H9 (cell line): Measurements from ENCODE around the gene CTNNB1. TPM values are rescaled to one million over a fixed set of nuclear protein-coding genes. Genes with fewer than 3 reads are reported as not detected.

ENCODE experiments used
- DNase-seq: peaks from one replicate; pipeline ENCODE4 v3.0.0-alpha.2; 2017
- H2AFZ ChIP-seq: one replicate; pipeline ENCODE4 v1.6.1; 2013; ENCODE audit warnings: mild to moderate bottlenecking, low read length, control low read depth, moderate library complexity
- H2AK5ac ChIP-seq: 2 replicates; pipeline ENCODE4 v1.6.1; 2013; ENCODE audit warnings: low read length, control low read depth, mixed read lengths; ENCODE audit not compliant: insufficient read length
- H2BK120ac ChIP-seq: one replicate; pipeline ENCODE4 v1.6.1; 2013; ENCODE audit warnings: low read depth, mild to moderate bottlenecking, low read length, control low read depth, inconsistent platforms; ENCODE audit not compliant: poor library complexity, severe bottlenecking
- H2BK12ac ChIP-seq: 2 replicates; pipeline ENCODE4 v1.6.1; 2013; ENCODE audit warnings: low read length, control low read depth, mixed read lengths, low read depth; ENCODE audit not compliant: insufficient read length
- H2BK15ac ChIP-seq: 2 replicates; pipeline ENCODE4 v1.6.1; 2013; ENCODE audit warnings: low read depth, low read length, control low read depth
- H2BK20ac ChIP-seq: one replicate; pipeline ENCODE4 v1.6.1; 2013; ENCODE audit warnings: low read depth, mild to moderate bottlenecking, low read length, control low read depth, inconsistent platforms; ENCODE audit not compliant: poor library complexity, severe bottlenecking
- H2BK5ac ChIP-seq: 2 replicates; pipeline ENCODE4 v1.6.1; 2013; ENCODE audit warnings: low read length, control low read depth, mixed read lengths; ENCODE audit not compliant: insufficient read length
- H3K14ac ChIP-seq: 2 replicates; pipeline ENCODE4 v1.6.1; 2013; ENCODE audit warnings: low read length, control low read depth; ENCODE audit not compliant: insufficient read depth
- H3K18ac ChIP-seq: 2 replicates; pipeline ENCODE4 v1.6.1; 2013; ENCODE audit warnings: low read depth, mild to moderate bottlenecking, mixed read lengths, low read length, control low read depth; ENCODE audit not compliant: insufficient read length
- H3K23ac ChIP-seq: 2 replicates; pipeline ENCODE4 v1.6.1; 2013; ENCODE audit warnings: low read length, control low read depth, mixed read lengths, low read depth; ENCODE audit not compliant: insufficient read length
- H3K23me2 ChIP-seq: 2 replicates; pipeline ENCODE4 v1.6.1; 2013; ENCODE audit warnings: low read depth, mild to moderate bottlenecking, mixed read lengths, low read length, control low read depth; ENCODE audit not compliant: insufficient read length, poor library complexity, severe bottlenecking
- H3K27ac ChIP-seq: 2 replicates; pipeline ENCODE4 v1.5.1; 2013; ENCODE audit warnings: low read length, control low read depth, mixed read lengths, low read depth; ENCODE audit not compliant: insufficient read length
- H3K27me3 ChIP-seq: 2 replicates; pipeline ENCODE4 v1.6.1; 2013; ENCODE audit warnings: low read length, control low read depth, inconsistent platforms; ENCODE audit not compliant: insufficient read depth
- H3K4ac ChIP-seq: 2 replicates; pipeline ENCODE4 v1.6.1; 2013; ENCODE audit warnings: low read depth, mild to moderate bottlenecking, control low read depth, inconsistent platforms, low read length, moderate library complexity
- H3K4me1 ChIP-seq: 2 replicates; pipeline ENCODE4 v1.6.1; 2013; ENCODE audit warnings: low read length, control low read depth, inconsistent platforms; ENCODE audit not compliant: insufficient read depth
- H3K4me2 ChIP-seq: 2 replicates; pipeline ENCODE4 v1.6.1; 2013; ENCODE audit warnings: low read length, control low read depth, mixed read lengths; ENCODE audit not compliant: insufficient read length, insufficient read depth
- H3K56ac ChIP-seq: 2 replicates; pipeline ENCODE4 v1.6.1; 2013; ENCODE audit warnings: low read depth, mild to moderate bottlenecking, mixed read lengths, low read length, control low read depth; ENCODE audit not compliant: insufficient read length
- H3K79me1 ChIP-seq: 2 replicates; pipeline ENCODE4 v1.6.1; 2013; ENCODE audit warnings: low read depth, mild to moderate bottlenecking, moderate library complexity, low read length, control low read depth, inconsistent platforms; ENCODE audit not compliant: insufficient read depth, poor library complexity, severe bottlenecking
- H3K79me2 ChIP-seq: 2 replicates; pipeline ENCODE4 v1.6.1; 2013; ENCODE audit warnings: low read length, control low read depth, inconsistent platforms; ENCODE audit not compliant: insufficient read depth
- H3K9ac ChIP-seq: 2 replicates; pipeline ENCODE4 v1.6.1; 2013; ENCODE audit warnings: low read length, control low read depth, mixed read lengths; ENCODE audit not compliant: insufficient read length; ENCODE audit errors: extremely low read depth
- H3K9me3 ChIP-seq: one replicate; pipeline ENCODE4 v1.6.1; 2013; ENCODE audit warnings: low read depth, low read length, inconsistent platforms; ENCODE audit not compliant: control insufficient read depth
- H3T11ph ChIP-seq: one replicate; pipeline ENCODE4 v1.6.1; 2013; ENCODE audit warnings: mild to moderate bottlenecking, low read length, control low read depth, inconsistent platforms
- H4K20me1 ChIP-seq: one replicate; pipeline ENCODE4 v1.6.1; 2013; ENCODE audit not compliant: control insufficient read depth, insufficient read length, insufficient read depth
- H4K5ac ChIP-seq: 2 replicates; pipeline ENCODE4 v1.6.1; 2013; ENCODE audit warnings: low read depth, mild to moderate bottlenecking, mixed read lengths, low read length, control low read depth; ENCODE audit not compliant: insufficient read length
- H4K8ac ChIP-seq: replicated peaks from 2 replicates; pipeline ENCODE4 v1.6.1; 2013; ENCODE audit warnings: low read length, control low read depth, mixed read lengths, low read depth; ENCODE audit not compliant: insufficient read length
- H4K91ac ChIP-seq: 2 replicates; pipeline ENCODE4 v1.6.1; 2013; ENCODE audit warnings: low read depth, mild to moderate bottlenecking, moderate library complexity, mixed read lengths, low read length, control low read depth; ENCODE audit not compliant: insufficient read length
- H3K27ac Mint-ChIP-seq, 3 experiments: 2 replicates in 2 of 3; 3 replicates in 1 of 3; pipeline ENCODE4 v1.8.0; 2020 to 2021; ENCODE audit warnings: mixed read lengths in 3 of 3, mild to moderate bottlenecking in 1 of 3, moderate library complexity in 1 of 3
- H3K27me3 Mint-ChIP-seq: 2 replicates; pipeline ENCODE4 v1.8.0; 2021; ENCODE audit warnings: low read depth, mild to moderate bottlenecking, moderate library complexity, mixed read lengths
- H3K36me3 Mint-ChIP-seq, 3 experiments: 2 replicates in 2 of 3; 3 replicates in 1 of 3; pipeline ENCODE4 v1.8.0; 2020 to 2021; ENCODE audit warnings: low read depth in 3 of 3, mixed read lengths in 3 of 3; ENCODE audit not compliant: insufficient read depth in 1 of 3
- H3K4me1 Mint-ChIP-seq, 2 experiments: 2 replicates each; pipeline ENCODE4 v1.8.0; 2020; ENCODE audit warnings: mixed read lengths in 2 of 2
- H3K4me3 Mint-ChIP-seq, 2 experiments: 2 replicates in 1 of 2; 3 replicates in 1 of 2; pipeline ENCODE4 v1.8.0; 2020 to 2021; ENCODE audit warnings: mild to moderate bottlenecking in 2 of 2, mixed read lengths in 2 of 2, moderate library complexity in 1 of 2
- H3K9me3 Mint-ChIP-seq, 2 experiments: 2 replicates in 1 of 2; 3 replicates in 1 of 2; pipeline ENCODE4 v1.8.0; 2020; ENCODE audit warnings: mild to moderate bottlenecking in 2 of 2, mixed read lengths in 2 of 2, moderate library complexity in 1 of 2
- WGBS: extraction: QIAGEN DNeasy Blood & Tissue Kit; methylation state at CpG from one replicate; pipeline ENCODE4 v1.1.7; 2013; ENCODE audit warnings: missing lambda C conversion rate, low lambda C conversion rate, mixed read lengths; ENCODE audit not compliant: insufficient read length; ENCODE audit errors: extremely low coverage; 5-methylcytosine and 5-hydroxymethylcytosine counted together
- total RNA-seq: library from RNA; stranded (reverse); gene quantifications from 2 replicates; pipeline ENCODE4 v1.2.1, GENCODE V29; 2021
- TF ChIP-seq, protein P1 (sequence below): fragments of 200-600 bp; sonication (generic); conservative IDR thresholded peaks from 3 replicates; pipeline ENCODE4 v1.8.0; 2021; ENCODE audit warnings: antibody characterized with exemption, mild to moderate bottlenecking

The CTNNB1 gene
- total RNA-seq, 1 experiment from 2014 or later: 500 TPM

DNA sequence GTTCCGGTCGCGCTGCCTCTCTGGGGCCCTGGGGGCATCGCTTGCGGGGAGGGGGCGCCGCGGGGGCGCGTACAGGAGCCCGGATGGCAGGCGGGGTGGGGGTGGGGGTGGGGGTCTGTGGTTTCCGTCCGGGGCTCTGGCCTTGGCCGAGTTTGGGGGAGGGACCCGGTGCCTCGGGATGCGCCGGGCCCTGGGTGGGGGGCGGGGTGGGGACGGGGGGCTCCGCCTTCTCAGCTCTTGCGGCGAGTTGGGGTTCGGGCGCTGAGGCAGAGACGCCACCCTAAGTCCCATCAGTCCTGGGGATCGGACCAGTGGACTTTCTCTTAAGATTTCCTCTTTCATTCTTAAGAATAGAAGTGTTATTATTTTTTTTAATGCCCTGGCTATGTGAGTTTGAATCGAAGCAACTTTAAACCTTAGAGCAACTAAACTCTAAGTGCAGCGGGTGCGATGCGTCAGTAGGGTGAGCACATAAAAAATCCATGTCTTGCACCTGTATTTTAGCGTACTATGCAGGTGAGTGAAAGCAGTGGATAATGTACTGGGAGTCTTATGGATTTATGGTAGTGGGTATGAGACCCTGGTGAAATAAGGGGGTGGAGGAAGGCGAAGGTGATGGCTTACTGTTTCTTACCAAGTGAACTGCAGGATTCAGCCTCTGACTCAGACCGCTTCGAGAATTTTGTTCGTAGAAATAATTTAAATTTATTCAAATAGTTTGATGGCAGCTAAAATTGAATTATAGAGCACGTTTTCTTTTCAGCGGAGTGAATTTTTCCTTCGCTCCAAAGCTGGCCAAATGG lies 762 bp downstream of the CTNNB1 start:
- no peak overlapping the region for H3T11ph ChIP-seq
- H2AFZ ChIP-seq: no peak overlapping the region
- Mint-ChIP-seq H3K27ac (peak overlapping the region; percentile 65 to 86 (median 77); a peak in 6 of 7 replicates), H3K4me3 (peak overlapping the region; percentile 78 to 93), H3K9me3 (no peaks in the 10 kb centered on the region), H3K27me3 (no peaks in the 10 kb centered on the region; the same call in 1 of the 2 replicates), H3K36me3 (peaks cover 3 to 9% (median 7%) of the 10 kb centered on the region in 3 experiments; a peak in 5 of 7 replicates), H3K4me1 (peaks cover 36 to 46% of the 10 kb centered on the region in 2 experiments)
- TF ChIP-seq, protein P1, sequence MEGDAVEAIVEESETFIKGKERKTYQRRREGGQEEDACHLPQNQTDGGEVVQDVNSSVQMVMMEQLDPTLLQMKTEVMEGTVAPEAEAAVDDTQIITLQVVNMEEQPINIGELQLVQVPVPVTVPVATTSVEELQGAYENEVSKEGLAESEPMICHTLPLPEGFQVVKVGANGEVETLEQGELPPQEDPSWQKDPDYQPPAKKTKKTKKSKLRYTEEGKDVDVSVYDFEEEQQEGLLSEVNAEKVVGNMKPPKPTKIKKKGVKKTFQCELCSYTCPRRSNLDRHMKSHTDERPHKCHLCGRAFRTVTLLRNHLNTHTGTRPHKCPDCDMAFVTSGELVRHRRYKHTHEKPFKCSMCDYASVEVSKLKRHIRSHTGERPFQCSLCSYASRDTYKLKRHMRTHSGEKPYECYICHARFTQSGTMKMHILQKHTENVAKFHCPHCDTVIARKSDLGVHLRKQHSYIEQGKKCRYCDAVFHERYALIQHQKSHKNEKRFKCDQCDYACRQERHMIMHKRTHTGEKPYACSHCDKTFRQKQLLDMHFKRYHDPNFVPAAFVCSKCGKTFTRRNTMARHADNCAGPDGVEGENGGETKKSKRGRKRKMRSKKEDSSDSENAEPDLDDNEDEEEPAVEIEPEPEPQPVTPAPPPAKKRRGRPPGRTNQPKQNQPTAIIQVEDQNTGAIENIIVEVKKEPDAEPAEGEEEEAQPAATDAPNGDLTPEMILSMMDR: no peak
- WGBS: no CpG with 5 or more reads among the region's 40 CpGs
- no peak overlapping the region for H3K27ac ChIP-seq
- H2BK15ac ChIP-seq: no peak overlapping the region
- H2BK5ac ChIP-seq: no peak overlapping the region
- DNase-seq: peak; percentile 63
- H2AK5ac ChIP-seq: no peak overlapping the region
- no peak overlapping the region for H3K56ac ChIP-seq
- H3K27me3 ChIP-seq: no peaks in the 10 kb centered on the region
- H3K9me3 ChIP-seq: no peaks in the 10 kb centered on the region
- no peak overlapping the region; the same call in 1 of the 2 replicates for H3K14ac ChIP-seq
- H3K4me1 ChIP-seq: peaks cover 5% of the 10 kb centered on the region; the same call in 1 of the 2 replicates
- H3K18ac ChIP-seq: no peak overlapping the region
- no peak overlapping the region for H2BK20ac ChIP-seq
- no peak overlapping the region for H4K8ac ChIP-seq
- H3K23me2 ChIP-seq: peaks cover 22% of the 10 kb centered on the region
- no peak overlapping the region for H3K23ac ChIP-seq
- peak overlapping the region; percentile 71 for H3K9ac ChIP-seq
- H2BK120ac ChIP-seq: no peak overlapping the region
- H3K4me2 ChIP-seq: peak overlapping the region; percentile 88
- H4K91ac ChIP-seq: no peak overlapping the region
- peaks cover 37% of the 10 kb centered on the region; the same call in 1 of the 2 replicates for H3K79me2 ChIP-seq
- H2BK12ac ChIP-seq: no peak overlapping the region
- H4K5ac ChIP-seq: no peak overlapping the region
- no peaks in the 10 kb centered on the region for H3K79me1 ChIP-seq
- H3K4ac ChIP-seq: no peak overlapping the region
- H4K20me1 ChIP-seq: no peaks in the 10 kb centered on the region
